Stimulated activated naive CD8-positive, alpha-beta T cell treated with anti-CD3 and anti-CD28 coated beads, Interleukin-15, amount 100 ng/mL, for 72 hours (primary cell): ENCODE results near the gene SPIB.
"Not testable (repeated sequence)": the region's sequence is repeated elsewhere in the genome, so short reads cannot be mapped to it uniquely, and the experiment has no call there.

Source experiments
- ATAC-seq: fragments of 150-1000 bp; cut with Tn5 transposase; 2 replicates; pipeline ENCODE4 v1.10.0; 2021; ENCODE audit warnings: mild to moderate bottlenecking, moderate library complexity
- DNase-seq, 2 donors: peaks; one replicate each; pipeline ENCODE4 v3.0.0; 2021 to 2022
- H3K27ac Mint-ChIP-seq, 2 donors: one replicate each; pipeline ENCODE4 v1.8.0; 2022; ENCODE audit warnings: mild to moderate bottlenecking in 2 of 2, mixed read lengths in 2 of 2, moderate library complexity in 2 of 2
- H3K27me3 Mint-ChIP-seq: one replicate; pipeline ENCODE4 v1.8.0; 2022; ENCODE audit warnings: mixed read lengths
- H3K4me1 Mint-ChIP-seq: one replicate; pipeline ENCODE4 v1.8.0; 2022; ENCODE audit warnings: mild to moderate bottlenecking, mixed read lengths
- H3K4me3 Mint-ChIP-seq, 2 donors: one replicate each; pipeline ENCODE4 v1.8.0; 2022; ENCODE audit warnings: mild to moderate bottlenecking in 2 of 2, mixed read lengths in 2 of 2, moderate library complexity in 1 of 2
- H3K9me3 Mint-ChIP-seq, 2 donors: one replicate each; pipeline ENCODE4 v1.8.0; 2022; ENCODE audit warnings: mixed read lengths in 2 of 2

SPIB gene

DNA sequence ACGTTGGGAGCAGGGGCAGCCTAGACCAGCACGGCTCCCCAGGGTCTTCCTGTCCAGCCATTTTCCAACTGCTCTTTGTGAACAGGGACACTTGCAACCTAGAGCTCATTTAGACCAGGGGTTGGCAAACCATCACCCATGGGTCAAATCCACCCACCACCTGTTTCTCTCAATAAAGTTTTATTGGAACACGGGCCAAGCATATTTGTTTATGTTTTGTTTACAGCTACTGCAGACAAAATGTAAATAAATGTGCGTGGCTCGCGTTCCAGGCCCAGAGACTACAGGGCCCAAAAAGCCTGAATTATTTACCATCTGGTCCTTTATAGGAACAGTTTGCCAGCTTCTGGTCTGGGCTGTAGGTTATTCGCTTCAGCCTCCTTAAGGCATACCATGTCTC lies 44.2 kb downstream of the SPIB start:
- Mint-ChIP-seq H3K27me3 (peaks cover 23% of the 10 kb centered on the region), H3K27ac (no peak overlapping the region), H3K4me3 (no peak overlapping the region), H3K9me3 (no peaks in the 10 kb centered on the region), H3K4me1 (peaks cover 17% of the 10 kb centered on the region)
- no peak for DNase-seq
- no peak for ATAC-seq

DNA sequence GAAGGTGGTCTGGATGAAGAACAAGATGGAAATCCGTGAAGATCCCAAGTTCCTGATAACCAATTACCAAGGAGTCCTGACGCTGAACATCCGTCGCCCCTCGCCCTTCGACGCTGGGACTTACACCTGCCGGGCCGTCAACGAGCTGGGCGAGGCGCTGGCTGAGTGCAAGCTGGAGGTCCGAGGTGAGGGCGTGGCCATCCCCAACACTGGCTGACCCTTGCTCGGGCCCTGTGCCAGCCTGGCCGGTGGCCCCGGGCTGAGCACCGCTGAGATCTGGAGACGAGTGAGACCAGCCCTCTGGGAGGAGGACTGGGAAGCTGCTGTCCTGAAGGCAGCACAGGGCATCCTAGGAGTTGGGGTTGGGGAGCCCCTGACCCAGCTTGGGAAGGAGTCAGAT lies 45.6 kb downstream of the SPIB start:
- Mint-ChIP-seq H3K4me1 (peaks cover 17% of the 10 kb centered on the region), H3K27me3 (peaks cover 36% of the 10 kb centered on the region), H3K4me3 (no peak overlapping the region), H3K27ac (no peak overlapping the region), H3K9me3 (no peaks in the 10 kb centered on the region)
- no peak for DNase-seq
- ATAC-seq = no peak

- Mint-ChIP-seq H3K9me3 (no peaks in the 10 kb centered on the region), H3K4me1 (peaks cover 13% of the 10 kb centered on the region), H3K27ac (peak overlapping the region in 1 of 2 donors; percentile 74), H3K27me3 (peaks cover 32% of the 10 kb centered on the region), H3K4me3 (no peak overlapping the region)
- DNase-seq (no peak), ATAC-seq (no peak)
Observed at GRCh38 chr19:50465000-50465399, 46.3 kb downstream of the SPIB start.

GRCh38 chr19:50465986-50466705 lies 47.4 kb downstream of the SPIB start:
- Mint-ChIP-seq H3K27me3 (peaks cover 28% of the 10 kb centered on the region), H3K4me3 (no peak overlapping the region), H3K27ac (no peak overlapping the region), H3K4me1 (peaks cover 5% of the 10 kb centered on the region), H3K9me3 (no peaks in the 10 kb centered on the region)
- DNase-seq (no peak), ATAC-seq (no peak)

DNA sequence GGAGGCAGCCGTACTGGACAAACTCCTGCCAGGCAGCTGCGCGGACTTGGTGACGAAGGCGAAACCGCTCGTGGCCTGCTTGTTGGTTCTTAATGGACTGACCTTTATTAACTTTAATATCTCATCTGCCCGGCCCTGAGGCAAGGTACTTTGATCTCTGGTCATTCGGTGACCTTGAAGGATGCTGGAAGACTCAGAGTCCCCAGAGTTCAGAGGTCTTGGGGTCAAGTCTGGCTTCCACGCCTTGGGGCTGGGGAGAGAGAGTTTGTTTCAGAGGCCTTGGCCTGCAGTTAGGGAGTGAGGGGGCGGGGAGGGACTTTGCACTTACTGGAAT lies 47.9 kb downstream of the SPIB start:
- Mint-ChIP-seq H3K4me3 (no peak overlapping the region), H3K4me1 (no peaks in the 10 kb centered on the region), H3K27me3 (peaks cover 28% of the 10 kb centered on the region), H3K27ac (no peak overlapping the region), H3K9me3 (no peaks in the 10 kb centered on the region)
- DNase-seq (no peak), ATAC-seq (no peak)

DNA sequence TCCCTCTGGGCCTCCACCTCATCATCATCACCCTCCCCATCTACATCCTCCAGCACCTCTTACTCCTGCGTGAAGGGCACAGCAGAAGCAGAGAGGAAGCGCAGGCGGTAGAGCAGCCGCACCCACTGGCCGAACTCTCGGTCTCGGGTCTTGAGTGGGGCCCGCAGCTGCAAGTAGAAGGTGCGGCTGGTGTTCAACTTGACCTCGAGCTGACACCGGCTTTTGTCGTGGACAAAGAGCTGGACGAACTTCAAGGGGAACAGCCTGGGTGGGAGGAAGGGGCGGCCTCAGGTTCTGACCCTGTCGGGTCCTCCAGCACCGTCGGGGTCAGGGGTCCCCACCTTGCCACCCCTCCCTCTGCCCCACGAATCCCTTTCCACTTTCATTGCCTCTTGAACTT lies 48.8 kb downstream of the SPIB start:
- no peak for ATAC-seq

GRCh38 chr19:50468818-50469217 lies 50.1 kb downstream of the SPIB start:
- DNase-seq (no peak), ATAC-seq (no peak)
- Mint-ChIP-seq H3K27ac (no peak overlapping the region), H3K27me3 (peaks cover 28% of the 10 kb centered on the region), H3K4me3 (no peak overlapping the region), H3K9me3 (no peaks in the 10 kb centered on the region), H3K4me1 (no peaks in the 10 kb centered on the region)

More for the DNA sequence above, 48.8 kb downstream of the SPIB start:
- Mint-ChIP-seq H3K4me3 (no peak overlapping the region), H3K27me3 (peaks cover 28% of the 10 kb centered on the region), H3K4me1 (no peaks in the 10 kb centered on the region), H3K27ac (no peak overlapping the region), H3K9me3 (no peaks in the 10 kb centered on the region)
- no peak for DNase-seq

- peaks cover 12% of the 10 kb centered on the region for H3K27me3 Mint-ChIP-seq
- H3K4me1 Mint-ChIP-seq = peaks cover 34% of the 10 kb centered on the region
- not testable (repeated sequence) for H3K9me3 Mint-ChIP-seq, ATAC-seq, H3K27ac Mint-ChIP-seq, DNase-seq, H3K4me3 Mint-ChIP-seq
Observed at GRCh38 chr19:50473336-50473735, 54.6 kb downstream of the SPIB start.

DNA sequence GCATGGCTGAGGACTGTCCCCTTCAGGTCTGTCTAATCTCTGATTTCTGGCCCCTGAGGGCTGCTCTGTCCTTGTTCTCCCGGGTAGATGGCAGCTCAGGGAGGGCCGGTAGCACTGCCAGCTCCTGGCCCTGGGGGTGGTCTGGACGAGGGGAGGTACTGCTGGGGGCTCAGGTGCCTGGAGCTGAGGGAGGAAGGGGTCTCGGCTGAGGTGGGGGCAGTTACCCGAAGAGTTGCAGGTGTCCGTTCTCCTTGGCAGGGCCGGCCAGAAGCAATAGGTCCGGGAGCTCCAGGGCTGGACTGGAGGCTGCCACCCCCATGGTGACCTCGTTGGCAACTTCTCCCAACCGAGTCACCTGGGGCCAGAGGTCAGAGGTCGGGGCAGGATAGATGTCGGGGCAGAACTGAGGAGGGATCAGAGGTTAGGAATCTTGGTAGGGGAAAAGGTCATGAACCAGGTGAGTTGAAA lies 56.4 kb downstream of the SPIB start:
- Mint-ChIP-seq H3K27ac (peak overlapping the region in 1 of 2 donors; percentile 99), H3K4me1 (peaks cover 46% of the 10 kb centered on the region), H3K27me3 (no peaks in the 10 kb centered on the region), H3K4me3 (peak overlapping the region; percentile 45 to 100), H3K9me3 (peaks cover 0 to 7% of the 10 kb centered on the region in 2 donors)
- DNase-seq (no peak), ATAC-seq (no peak)

GRCh38 chr19:50475736-50476223 lies 57.0 kb downstream of the SPIB start:
- Mint-ChIP-seq H3K27me3 (no peaks in the 10 kb centered on the region), H3K4me3 (peak overlapping the region; percentile 71 to 100), H3K4me1 (peaks cover 46% of the 10 kb centered on the region), H3K9me3 (peaks cover 0 to 7% of the 10 kb centered on the region in 2 donors), H3K27ac (peak overlapping the region in 1 of 2 donors; percentile 99)
- ATAC-seq (peak; percentile 6), DNase-seq (no peak)

GRCh38 chr19:50476224-50476906 lies 57.6 kb downstream of the SPIB start, which contains the start of the genes EMC10 and GARIN5A:
EMC10 (plus strand) TSS chr19:50476507; CDS start chr19:50476545, 38 bp downstream.
GARIN5A (minus strand) TSS chr19:50476848; CDS start chr19:50476388, 460 bp downstream.
- DNase-seq (peak; percentile 96 to 98), ATAC-seq (peak; percentile 97)
- H3K27me3 Mint-ChIP-seq = no peaks in the 10 kb centered on the region
- peaks cover 0 to 7% of the 10 kb centered on the region in 2 donors for H3K9me3 Mint-ChIP-seq
- H3K27ac Mint-ChIP-seq = peak within 1 kb of the TSS; percentile 97 to 99
- peaks cover 46% of the 10 kb centered on the region for H3K4me1 Mint-ChIP-seq
- peak within 1 kb of the TSS; percentile 95 to 100 for H3K4me3 Mint-ChIP-seq

- peak overlapping the region; percentile 95 to 100 for H3K4me3 Mint-ChIP-seq
- peak overlapping the region; percentile 97 to 99 for H3K27ac Mint-ChIP-seq
- H3K4me1 Mint-ChIP-seq = peaks cover 46% of the 10 kb centered on the region
- DNase-seq (no peak), ATAC-seq (peak; percentile 7)
- H3K9me3 Mint-ChIP-seq = peaks cover 0 to 7% of the 10 kb centered on the region in 2 donors
- no peaks in the 10 kb centered on the region for H3K27me3 Mint-ChIP-seq
Observed at GRCh38 chr19:50476907-50477238, 58.1 kb downstream of the SPIB start.

- Mint-ChIP-seq H3K4me3 (peak overlapping the region; percentile 95 to 100), H3K4me1 (peaks cover 46% of the 10 kb centered on the region), H3K9me3 (peaks cover 0 to 7% of the 10 kb centered on the region in 2 donors), H3K27ac (peak overlapping the region; percentile 2 to 3), H3K27me3 (no peaks in the 10 kb centered on the region)
- DNase-seq (no peak), ATAC-seq (no peak)
Observed at GRCh38 chr19:50477751-50478515, 59.2 kb downstream of the SPIB start.

DNA sequence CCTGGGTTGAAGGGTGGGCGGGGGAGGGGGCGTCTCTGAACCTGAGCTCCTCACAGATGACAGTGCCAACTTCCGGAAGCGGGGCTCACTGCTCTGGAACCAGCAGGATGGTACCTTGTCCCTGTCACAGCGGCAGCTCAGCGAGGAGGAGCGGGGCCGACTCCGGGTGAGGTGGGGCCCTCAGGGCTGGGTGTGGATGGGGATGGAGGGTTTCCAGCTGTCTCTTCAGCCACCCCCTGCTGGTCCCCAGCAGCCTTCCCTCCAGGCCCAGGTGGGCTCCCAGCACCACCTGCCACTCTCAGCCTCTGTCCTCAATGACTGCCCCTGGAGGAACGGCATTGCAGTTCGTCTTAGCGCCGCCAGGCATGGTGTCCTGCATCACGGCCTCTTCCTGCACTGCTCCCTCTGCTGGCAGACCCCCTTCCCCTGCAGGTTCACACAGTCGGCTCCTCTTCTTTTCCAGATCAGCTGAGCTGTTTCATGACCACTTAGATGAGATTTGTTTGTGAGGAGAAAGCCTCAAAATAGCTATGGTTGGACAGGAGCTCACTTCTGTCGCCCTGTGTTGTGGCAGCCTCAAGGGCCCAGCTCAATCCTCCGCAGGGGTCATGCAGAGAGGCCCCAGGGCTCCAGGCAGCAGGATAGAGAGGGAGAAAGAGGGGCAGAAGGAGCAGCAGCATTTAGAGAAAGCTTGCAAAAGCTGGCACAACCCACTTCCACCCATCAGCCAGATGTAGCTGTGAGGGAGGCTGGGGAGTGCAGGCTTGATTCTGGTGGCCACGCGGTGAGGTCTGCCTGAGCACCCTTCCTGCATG lies 60.4 kb downstream of the SPIB start:
- DNase-seq = no peak
- peak overlapping the region; percentile 46 to 78 for H3K27ac Mint-ChIP-seq
- no peaks in the 10 kb centered on the region for H3K27me3 Mint-ChIP-seq
- ATAC-seq = no peak
- H3K4me1 Mint-ChIP-seq = peaks cover 46% of the 10 kb centered on the region
- peaks cover 0 to 7% of the 10 kb centered on the region in 2 donors for H3K9me3 Mint-ChIP-seq
- peak overlapping the region in 1 of 2 donors; percentile 24 for H3K4me3 Mint-ChIP-seq

GRCh38 chr19:50479761-50480251 lies 61.1 kb downstream of the SPIB start:
- ATAC-seq = no peak
- H3K27me3 Mint-ChIP-seq = no peaks in the 10 kb centered on the region

More at GRCh38 chr19:50479761-50480251, 61.1 kb downstream of the SPIB start:
- H3K4me3 Mint-ChIP-seq = no peak overlapping the region
- peaks cover 46% of the 10 kb centered on the region for H3K4me1 Mint-ChIP-seq
- DNase-seq = no peak
- H3K27ac Mint-ChIP-seq = no peak overlapping the region
- peaks cover 0 to 7% of the 10 kb centered on the region in 2 donors for H3K9me3 Mint-ChIP-seq
